Measurements from ENCODE around the gene TMEM50B.
"Not testable (repeated sequence)": the region's sequence is repeated elsewhere in the genome, so short reads cannot be mapped to it uniquely, and the experiment has no call there.

The TMEM50B gene

DNA sequence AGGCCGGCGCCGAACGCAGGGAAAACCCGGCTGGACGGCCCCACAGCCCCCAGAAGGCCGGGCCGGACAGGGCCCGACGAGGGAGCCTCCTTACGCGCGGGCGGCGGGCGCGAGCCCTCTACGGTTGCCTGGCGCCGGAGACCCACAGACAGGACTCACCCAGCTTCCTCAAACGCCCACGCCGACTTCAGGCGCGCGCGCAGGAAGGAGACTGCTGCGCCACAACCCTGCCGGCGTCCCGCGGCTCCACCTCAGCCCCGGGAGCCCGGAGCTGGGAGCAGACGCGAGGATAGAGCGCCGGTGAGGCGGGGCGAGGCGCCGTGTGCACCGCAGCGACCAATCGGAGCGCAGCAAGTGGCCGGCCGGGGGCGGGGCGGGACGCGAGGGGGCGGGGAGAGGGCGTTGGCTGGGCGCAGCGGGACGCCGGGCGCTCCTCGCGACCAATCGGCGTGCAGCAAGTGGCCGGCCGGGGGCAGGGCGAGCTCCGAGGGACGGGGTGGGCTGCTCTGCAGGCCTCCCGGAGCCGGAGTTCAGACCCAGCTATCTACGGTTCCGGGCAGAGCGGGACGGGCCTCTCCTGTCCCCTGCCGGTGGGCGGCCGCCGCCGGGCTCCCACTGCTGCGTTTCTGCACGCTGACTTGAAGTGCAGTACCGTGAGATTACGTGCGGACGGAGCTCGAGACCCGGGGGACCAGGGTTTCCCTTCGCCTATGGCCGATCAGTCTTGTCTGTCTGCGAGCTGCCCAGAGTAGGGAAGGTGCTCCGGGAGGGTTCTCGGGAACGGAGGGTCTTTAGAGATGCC, at the start of gene TMEM50B:
TSS of gene TMEM50B (minus strand) at position 296 of the 802 bp plus-strand sequence. CDS start 11,089 bp downstream, outside the sequence.
- DNase-seq (ENCODE audit: low read depth) = peak; percentile 91

DNA sequence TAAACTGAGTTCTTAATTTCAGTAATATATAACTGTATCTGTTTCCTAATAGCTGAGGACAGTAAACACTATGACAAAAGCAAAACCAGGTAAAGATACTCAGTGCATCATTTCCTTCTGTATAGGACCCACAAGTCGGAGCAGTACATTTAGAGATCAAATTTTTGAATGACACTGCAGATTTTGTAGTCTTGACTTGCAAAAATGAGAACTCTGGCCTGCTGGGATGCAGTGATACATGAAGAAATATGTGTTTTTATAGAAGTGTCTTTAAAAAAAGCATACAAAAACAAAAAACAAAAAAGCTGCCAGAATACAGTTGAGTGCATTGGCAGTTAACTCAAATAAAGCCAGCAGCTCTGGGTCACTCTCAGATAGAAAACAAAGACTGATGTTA, 43.2 kb upstream of the TMEM50B start:
- no peak for DNase-seq (ENCODE audit: low read depth)

DNA sequence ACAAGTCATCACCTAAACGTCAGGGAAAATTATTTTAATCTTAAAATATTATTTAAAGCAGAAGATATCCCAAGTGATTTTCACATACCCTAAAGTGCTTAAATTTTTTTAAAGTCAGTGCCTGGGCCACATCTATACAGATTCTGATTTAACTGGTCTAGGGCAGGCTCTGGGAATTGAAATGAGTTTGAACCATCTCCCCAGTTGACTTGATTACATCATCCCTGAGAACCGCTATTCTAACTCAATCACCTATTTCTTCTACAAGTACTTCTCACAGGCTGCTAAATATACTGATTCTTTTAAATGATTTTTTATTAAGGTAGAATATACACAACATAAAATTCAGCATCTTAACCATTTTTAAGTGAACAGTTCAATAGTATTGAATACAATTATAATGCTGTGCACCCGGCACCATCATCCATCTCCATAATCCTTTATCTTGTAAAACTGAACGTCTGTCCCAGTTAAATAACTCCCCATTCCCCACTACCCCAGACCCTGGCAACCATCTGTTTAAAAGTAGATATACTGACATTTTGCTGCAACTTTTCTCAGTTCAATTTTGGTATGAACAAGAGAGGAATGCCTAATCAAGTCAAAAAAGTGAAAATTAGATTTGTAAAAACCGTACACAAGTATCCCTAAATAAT, 42.7 kb upstream of the TMEM50B start:
- no peak for DNase-seq (ENCODE audit: low read depth)

DNA sequence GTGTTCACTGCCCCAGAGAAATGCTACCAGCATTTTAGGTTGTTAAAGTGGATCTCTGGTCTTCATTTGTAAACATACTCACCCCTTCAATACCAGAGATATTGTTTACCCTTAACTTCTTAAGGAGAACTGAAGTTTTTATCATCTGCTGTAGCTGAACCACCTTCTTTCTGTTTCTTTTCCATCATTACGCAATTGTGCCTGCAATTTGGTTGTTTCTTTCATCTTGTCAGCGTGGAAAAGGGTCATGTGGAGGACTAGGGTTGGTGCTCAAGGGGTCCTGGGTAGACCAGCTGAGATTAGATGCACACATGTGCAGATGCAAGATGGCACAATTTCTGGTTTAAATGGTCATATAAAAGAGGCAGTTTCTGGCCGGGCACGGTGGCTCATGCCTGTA, 39.1 kb upstream of the TMEM50B start:
- DNase-seq (ENCODE audit: low read depth) = no peak

DNA sequence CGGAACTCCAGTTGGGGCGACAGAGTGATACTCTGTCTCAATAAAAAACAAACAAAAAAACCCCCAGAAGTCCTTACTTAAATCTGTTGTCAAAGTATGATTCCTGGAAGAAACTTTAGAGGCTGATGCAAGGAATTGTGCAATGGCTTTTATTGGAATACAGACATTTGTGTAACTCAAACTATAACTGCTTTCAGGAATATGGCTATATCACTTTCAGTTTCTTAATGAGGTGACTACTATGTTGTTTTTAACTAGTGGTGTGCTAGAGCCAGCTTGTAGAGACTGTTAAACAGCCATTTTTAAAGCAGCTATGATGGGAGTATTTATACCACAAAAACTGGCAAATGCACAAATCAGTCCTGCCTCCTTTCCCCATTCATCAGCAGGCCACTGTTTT, 34.5 kb upstream of the TMEM50B start:
- no peak for DNase-seq (ENCODE audit: low read depth)

DNA sequence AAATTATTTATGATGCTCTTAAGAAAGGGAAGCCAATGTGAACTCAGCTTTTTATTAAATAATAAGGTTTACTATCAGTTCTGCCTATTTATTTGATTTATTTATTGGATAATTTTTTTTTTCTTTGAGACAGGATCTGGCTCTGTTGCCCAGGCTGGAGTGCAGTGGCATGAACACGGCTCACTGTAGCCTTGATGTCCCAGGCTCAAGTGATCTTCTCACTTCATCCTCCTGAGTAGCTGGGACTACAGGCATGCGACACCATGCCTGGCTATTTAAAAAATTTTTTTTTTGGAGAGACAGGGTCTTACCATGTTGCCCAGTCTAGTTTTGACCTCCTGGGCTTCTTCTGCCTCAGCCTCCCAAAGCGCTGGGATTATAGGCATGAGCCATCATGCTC, 32.7 kb upstream of the TMEM50B start:
- DNase-seq (ENCODE audit: low read depth) = no peak

DNA sequence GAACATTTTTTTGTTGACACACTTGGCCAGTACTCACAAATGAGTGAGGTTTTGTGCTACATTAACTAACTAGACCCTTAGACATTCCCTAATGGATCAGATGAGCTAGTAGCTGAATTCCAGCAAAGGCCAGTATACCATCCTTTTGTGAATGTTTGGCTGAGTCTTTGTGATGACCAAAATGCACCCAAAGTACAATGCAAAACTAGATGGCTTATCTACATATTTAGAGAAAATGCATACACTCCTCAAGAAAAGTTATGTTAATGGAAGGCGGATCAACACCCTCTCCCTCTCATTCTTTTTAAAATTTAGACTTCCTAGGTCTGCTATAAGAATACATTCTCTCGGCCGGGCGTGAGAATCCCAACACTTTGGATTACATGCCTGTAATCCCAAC, 31.9 kb upstream of the TMEM50B start:
- DNase-seq (ENCODE audit: low read depth) = no peak

DNA sequence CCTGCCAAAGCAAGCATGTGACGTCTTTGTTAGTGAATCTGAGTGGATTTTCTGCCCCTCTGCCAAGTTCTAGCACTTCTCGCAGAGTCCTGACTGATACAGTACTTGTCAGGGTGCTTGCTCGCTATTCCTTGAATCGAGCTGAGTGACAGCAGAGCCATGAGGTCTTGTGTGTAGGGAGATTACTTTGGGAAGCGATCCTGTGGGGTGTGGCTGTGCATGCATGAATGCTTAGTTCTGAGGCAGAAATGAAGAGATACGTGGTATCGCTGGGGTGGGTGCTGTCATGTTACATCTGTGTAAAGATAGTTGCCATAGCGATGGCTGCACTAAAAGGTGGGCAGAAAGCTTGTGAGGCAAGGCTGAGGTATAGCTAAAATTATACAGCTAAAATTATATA, 31.1 kb upstream of the TMEM50B start:
- no peak for DNase-seq (ENCODE audit: low read depth)

DNA sequence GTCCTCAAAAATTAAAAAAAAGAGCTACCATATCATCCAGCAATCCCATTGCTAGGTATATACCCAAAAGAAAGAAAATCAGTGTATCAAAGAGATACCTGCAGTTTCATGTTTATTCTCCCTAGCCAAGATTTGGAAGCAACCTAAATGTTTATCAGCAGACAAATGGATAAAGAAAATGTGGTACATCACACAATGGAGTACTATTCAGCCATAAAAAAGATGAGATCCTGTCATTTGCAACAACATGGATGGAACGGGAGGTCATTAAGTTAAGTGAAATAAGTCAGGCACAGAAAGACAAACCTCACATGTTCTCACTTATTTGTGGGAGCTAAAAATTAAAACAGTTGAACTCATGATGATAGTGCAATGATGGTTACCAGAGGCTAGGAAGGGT, 27.2 kb upstream of the TMEM50B start:
- DNase-seq (ENCODE audit: low read depth) = not testable (repeated sequence)

DNA sequence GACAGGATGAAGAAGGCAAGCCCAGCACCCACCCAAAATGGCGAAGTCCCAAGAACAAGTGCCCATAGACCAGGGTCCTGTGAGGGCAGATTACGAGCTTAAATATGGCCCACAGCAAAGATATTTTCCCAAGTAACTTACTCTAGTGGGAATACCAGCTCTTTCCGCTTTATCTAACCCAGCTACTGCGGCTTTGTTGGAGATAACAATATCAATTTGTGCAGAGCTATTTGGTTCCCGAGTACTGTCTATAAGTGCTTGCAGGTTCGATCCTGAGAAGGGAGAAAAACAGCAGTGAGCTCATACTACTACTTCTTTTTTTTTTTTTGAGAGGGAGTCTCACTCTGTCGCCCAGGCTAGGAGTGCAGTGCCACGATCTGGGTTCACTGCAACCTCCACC, 26.1 kb upstream of the TMEM50B start:
- no peak for DNase-seq (ENCODE audit: low read depth)

DNA sequence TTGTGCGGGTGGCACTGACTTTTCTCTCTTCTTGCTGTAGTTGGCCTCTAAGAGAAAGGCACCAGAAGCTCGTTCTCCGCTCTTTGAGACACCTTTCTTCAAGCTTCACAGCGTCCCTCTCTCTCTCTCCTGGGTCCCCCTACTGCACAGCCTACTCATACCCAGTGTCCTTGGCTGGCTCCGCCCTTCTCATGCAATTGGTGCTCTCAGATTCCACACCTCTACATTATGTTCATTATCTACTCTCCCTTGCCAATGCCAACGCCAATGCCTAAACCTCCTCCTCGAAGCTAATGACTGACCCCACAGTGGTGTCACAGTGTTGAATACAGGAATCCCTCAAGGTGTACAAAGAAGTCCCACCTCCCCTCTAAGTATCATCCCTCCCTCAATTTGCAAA, 16.6 kb upstream of the TMEM50B start:
- DNase-seq (ENCODE audit: low read depth) = no peak

DNA sequence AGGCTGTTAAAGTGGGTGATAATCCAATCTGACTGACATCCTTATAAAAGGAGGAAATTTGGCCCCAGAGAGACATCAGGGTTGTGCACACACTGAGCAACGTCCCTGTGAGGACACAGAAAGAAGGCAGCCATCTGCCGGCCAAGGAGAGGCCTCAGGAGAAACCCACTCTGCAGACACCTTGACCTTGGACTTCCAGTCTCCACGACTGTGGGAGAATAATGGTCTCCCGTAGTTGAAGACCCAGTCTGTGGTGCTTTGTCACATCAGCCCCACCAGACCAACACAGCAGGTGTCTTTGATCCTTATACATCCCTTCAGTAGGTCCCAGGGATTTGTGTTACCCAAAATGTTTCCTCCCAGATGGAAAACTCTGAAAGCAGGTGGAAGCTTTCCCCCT, 16.0 kb upstream of the TMEM50B start:
- no peak for DNase-seq (ENCODE audit: low read depth)

DNA sequence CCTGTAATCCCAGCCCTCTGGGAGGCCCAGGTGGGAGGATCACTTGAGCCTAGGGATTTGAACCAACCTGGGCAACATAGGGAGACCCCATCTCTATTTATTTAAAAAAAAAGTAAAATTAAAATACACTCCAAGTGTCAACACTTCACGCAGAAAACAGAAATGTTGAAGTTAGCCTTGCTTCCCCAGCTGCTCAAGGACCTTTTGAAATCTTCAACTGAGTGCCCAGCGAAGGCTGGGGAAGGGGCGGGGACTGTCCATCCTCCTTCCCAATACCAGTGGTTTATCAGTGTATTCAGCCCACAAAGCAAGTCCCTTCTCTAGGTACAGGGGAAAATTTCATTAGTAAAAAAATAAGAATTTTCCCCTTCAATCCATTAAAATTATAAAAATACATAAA, 14.0 kb upstream of the TMEM50B start:
- DNase-seq (ENCODE audit: low read depth) = no peak

DNA sequence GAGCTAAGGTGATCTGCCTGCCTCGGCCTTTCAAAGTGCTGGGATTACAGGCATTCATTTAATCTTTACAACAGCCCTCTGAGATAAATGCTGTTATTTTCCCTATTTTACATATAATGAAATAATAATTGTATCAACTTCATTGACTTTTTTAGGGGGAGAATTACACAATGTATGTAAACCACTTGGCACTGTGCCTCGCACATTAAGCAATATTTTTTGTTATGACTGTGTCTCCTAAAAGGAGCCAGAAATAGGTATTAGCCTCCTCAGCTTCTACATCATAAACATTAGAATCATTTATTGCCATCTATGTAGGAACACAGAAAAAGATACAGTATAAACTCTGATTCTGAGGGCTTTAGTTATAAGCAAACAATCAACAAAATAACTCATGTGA, 12.8 kb upstream of the TMEM50B start:
- DNase-seq (ENCODE audit: low read depth) = no peak

DNA sequence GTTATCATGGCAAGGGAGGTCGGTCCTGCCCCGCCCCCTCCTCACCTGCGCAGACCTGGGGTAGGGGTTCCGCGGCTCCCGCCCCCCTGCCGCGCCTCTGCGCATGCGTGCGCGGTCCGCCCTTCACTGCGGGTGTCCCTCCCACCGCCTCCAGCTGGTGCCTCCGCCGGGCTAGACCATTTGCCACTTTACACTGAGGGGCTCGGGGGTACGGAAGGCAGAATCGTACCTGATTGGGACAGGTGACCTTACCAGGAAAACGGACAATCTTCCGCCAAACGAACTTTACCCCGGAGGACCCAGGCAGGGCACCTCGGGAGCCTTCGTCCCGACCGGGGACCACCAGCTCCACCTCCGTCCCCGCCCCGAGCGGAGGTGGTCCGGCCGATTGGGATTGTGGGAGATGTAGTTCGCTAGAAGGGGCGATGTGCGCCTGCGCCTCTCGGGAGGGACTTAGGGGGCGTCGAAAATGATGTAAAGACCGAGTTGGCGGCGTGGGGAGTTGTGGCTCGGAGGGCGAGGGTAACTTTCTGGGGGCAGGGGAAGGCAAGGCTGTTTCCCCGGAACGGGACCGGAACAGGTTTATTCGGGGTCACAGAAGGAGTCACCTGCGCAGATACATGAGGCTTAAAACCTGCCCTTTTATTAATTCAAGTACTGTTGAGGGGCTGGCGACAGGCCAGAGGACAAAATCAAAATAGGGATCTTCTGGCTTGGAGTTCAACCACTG, 11.8 kb upstream of the TMEM50B start, which contains the start of gene DNAJC28:
TSS of gene DNAJC28 (minus strand) at position 344 of the 730 bp plus-strand sequence. CDS start 2,323 bp downstream, outside the sequence.
- peak; percentile 93 for DNase-seq (ENCODE audit: low read depth)

DNA sequence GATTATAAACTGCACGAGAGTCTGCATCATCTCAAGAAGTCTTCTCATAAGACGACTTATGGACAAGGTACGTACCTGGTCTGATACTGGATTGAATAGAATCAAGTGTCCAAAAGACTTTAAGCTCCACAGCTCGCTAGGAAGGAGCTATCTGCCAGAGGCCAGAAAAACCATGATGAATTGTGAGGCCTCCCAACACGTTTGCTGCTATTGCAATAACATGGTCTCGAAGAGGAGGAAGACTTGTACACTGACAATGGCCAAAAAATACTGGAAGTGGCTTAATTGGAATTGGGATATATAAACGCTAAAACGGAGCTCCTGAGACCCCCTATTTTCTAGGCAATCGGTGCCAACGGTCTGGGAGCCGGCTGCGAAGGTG, 11.2 kb upstream of the TMEM50B start:
- no peak for DNase-seq (ENCODE audit: low read depth)

DNA sequence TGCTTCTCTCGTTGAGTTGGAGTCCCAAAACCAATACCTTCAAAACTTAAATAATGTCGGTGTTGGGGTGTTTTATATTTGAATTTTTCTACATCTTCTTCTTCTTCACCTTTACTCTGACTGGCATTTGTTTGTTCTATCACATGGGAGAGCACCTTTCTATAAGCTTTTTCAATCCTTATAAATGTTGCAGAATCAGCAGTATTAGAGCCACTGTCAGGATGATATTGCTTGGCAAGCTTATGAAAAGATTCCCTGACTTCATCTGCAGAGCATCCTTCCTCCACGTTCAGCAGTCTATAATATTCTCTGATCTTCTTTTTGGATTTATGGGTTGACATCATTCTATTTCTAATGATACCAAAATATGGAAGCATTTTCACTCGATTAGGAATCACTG, 9.2 kb upstream of the TMEM50B start:
- DNase-seq (ENCODE audit: low read depth) = no peak

DNA sequence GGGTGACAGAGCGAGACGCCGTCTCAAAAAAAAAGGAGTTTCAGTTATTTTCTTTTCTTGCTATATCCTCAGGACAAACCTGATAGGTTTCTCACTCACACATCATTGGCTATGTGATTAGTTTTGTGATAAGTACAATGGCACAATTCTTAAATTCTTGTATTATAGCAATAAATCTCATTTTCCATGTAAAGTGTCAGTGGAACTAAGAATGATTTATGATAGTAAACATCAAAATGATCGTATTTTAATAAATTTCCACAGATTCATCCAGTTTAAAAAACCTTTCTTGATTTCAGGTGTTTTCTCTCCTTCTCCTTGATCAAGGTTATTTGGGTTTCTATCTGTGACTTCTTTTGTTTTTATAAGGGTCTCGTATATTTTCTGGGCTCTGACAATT, 8.2 kb upstream of the TMEM50B start:
- DNase-seq (ENCODE audit: low read depth) = no peak

DNA sequence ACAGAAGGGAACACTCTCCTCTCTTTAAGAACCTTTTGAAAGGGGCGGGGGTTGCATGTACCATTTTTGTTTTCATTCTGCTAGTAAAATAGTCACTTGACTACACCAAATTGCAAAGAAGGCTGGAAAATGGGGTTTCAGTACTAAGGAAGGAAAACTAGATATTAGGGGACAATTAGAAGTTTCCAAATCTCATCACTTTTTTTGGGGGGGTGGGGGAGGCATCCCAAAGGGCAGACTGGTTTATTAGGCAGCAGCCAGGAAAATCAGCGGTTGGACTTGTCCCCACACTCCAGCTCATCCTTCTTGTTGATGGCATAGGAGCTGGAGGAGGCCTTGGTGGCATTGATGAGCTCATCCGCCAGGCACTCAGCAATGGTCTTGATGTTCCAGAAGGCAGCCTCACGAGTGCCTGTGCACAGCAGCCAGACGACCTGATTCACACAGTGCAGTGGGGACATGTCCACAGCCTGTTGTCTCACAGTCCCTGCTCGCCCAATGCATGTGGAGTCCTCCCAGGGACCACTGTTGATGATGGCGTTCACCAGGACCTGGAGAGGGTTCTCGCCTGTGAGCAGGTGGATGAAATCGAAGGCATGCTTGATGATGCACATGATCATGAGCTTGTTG, 1.7 kb upstream of the TMEM50B start:
- DNase-seq (ENCODE audit: low read depth) = no peak

DNA sequence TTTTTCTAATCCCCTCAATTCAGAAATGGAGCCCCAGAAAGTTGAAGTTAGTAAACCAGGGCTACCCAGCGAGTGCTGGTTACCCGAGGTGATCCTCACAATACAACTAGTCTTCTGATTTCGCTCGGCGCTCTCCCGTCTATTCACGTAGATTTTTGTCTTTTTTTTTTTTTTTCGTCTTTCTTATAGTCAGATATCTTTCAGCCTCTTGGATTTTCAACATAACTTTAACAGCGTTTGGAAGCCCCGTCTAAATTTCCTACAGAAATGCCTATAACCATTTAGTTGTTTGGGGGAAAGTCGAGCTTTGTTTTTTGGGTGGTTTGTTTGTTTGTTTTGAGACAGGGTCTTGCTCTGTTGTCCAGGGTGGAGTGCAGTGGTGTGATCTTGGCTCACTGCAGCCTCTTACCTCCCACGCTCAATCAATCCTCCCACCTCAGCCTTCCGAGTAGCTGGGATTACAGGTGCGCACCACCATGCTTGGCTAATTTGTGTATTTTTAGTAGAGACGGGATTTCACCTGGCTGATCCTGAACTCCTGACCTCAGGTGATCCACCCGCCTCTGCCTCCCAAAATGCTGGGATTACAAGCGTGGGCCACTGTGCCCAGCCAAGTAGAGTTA, 818 bp upstream of the TMEM50B start:
- DNase-seq (ENCODE audit: low read depth) = no peak

DNA sequence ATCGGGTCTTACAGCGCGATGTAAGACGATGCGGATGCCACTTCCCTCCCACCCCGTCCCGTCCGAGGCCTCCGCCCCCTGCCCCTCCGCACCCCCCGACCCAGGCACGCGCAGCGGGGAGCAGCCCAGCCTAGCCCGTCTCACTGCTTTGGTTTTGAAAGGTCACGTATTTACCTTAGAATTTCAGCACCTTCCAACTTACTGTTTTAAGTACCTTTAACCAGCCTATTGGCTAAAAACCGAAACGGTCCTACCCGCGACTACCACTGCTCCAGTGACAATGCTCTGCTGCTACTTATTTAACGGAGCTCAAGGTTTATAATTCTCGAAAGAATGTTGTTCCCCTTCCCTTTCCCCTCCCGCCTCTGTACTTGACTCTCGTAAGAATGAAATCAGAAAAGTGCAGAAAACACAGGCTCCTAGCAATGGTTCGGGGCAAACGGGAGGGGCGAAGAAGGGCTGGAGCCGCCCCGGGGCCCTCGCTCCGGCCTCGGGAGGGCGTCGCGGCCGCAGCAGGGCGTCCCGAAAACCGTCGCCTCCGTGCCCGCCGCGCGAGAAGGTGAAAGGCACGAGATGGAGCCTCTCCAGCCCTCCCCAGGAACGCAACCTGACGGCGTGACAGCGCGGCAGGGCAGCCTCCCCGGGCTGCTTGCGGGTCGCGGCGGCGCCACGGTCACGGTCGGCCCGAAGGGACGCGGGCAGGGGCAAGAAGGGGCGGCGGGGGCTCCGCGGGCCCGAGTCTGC, 667 bp downstream of the TMEM50B start:
- DNase-seq (ENCODE audit: low read depth) = peak; percentile 25
